HepG2 (cell line): Measurements from ENCODE around the gene SDC4. TPM values are rescaled to one million over a fixed set of nuclear protein-coding genes. Genes with fewer than 3 reads are reported as not detected.
A peak's percentile ranks its signal among the peaks of the same experiment; 100 is the strongest.

Source experiments
- BRD4 ChIP-seq: sonication (generic); formaldehyde crosslinking; IDR thresholded peaks from 2 replicates; pipeline ENCODE4 v1.4.0; 2020; ENCODE audit warnings: missing genetic modification reagents
- CREM ChIP-seq, 2 experiments: sonication (generic) in 1 of 2; formaldehyde crosslinking in 1 of 2; IDR thresholded peaks; 2 replicates each; pipeline versions ENCODE4 v1.4.0 to v1.6.1; 2016 to 2020; ENCODE audit warnings: antibody characterized with exemption in 1 of 2, mild to moderate bottlenecking in 1 of 2, missing genetic modification reagents in 1 of 2
- FOXP1 ChIP-seq, 2 experiments: fragments of 450-650 bp in 1 of 2; IDR thresholded peaks; 2 replicates each; pipeline ENCODE4 v1.6.1; 2017 to 2018; ENCODE audit warnings: antibody characterized with exemption in 1 of 2
- GLI4 ChIP-seq: sonication (generic); formaldehyde crosslinking; IDR thresholded peaks from 2 replicates; pipeline ENCODE4 v1.5.1; 2020; ENCODE audit warnings: missing genetic modification reagents, mild to moderate bottlenecking, moderate library complexity, borderline replicate concordance
- GMEB2 ChIP-seq: IDR thresholded peaks from 2 replicates; pipeline ENCODE4 v1.6.1; 2016; ENCODE audit warnings: missing biosample characterization, missing genetic modification reagents, low read depth
- HNRNPH1 ChIP-seq: fragments of 200-400 bp; formaldehyde crosslinking; optimal IDR thresholded peaks from 2 replicates; pipeline ENCODE3; 2017; ENCODE audit warnings: mild to moderate bottlenecking, low read depth, low read length
- KAT7 ChIP-seq: IDR thresholded peaks from 2 replicates; pipeline ENCODE4 v1.6.1; 2018; ENCODE audit warnings: borderline replicate concordance, missing compliant biosample characterization
- KDM6A ChIP-seq: IDR thresholded peaks from 2 replicates; pipeline ENCODE4 v1.6.1; 2016; ENCODE audit warnings: low read depth
- MEF2D ChIP-seq: sonication (generic); formaldehyde crosslinking; IDR thresholded peaks from 2 replicates; pipeline ENCODE4 v1.5.1; 2020; ENCODE audit warnings: mild to moderate bottlenecking, missing genetic modification reagents
- MLX ChIP-seq: IDR thresholded peaks from 2 replicates; pipeline ENCODE4 v1.6.1; 2016
- PITX1 ChIP-seq: sonication (generic); formaldehyde crosslinking; IDR thresholded peaks from 2 replicates; pipeline ENCODE4 v1.5.1; 2020; ENCODE audit warnings: mild to moderate bottlenecking, missing genetic modification reagents
- STAG1 ChIP-seq: sonication (generic); formaldehyde crosslinking; IDR thresholded peaks from 2 replicates; pipeline ENCODE4 v1.4.0; 2020; ENCODE audit warnings: missing genetic modification reagents
- TCF7 ChIP-seq: sonication (generic); IDR thresholded peaks from 2 replicates; pipeline ENCODE4 v1.6.1; 2016; ENCODE audit warnings: antibody characterized with exemption, low read depth
- TRIM24 ChIP-seq: sonication (generic); formaldehyde crosslinking; IDR thresholded peaks from 2 replicates; pipeline ENCODE4 v1.8.0; 2022; ENCODE audit warnings: mild to moderate bottlenecking, missing genetic modification reagents
- TSC22D2 ChIP-seq: sonication (generic); formaldehyde crosslinking; IDR thresholded peaks from 2 replicates; pipeline ENCODE4 v1.5.1; 2020; ENCODE audit warnings: missing genetic modification reagents, mild to moderate bottlenecking, borderline replicate concordance
- ZBTB39 ChIP-seq: sonication (generic); formaldehyde crosslinking; IDR thresholded peaks from 2 replicates; pipeline ENCODE4 v1.5.0; 2020; ENCODE audit warnings: missing genetic modification reagents
- ZFP37 ChIP-seq: sonication (generic); formaldehyde crosslinking; IDR thresholded peaks from 2 replicates; pipeline ENCODE4 v1.4.0; 2020; ENCODE audit warnings: missing genetic modification reagents, borderline replicate concordance
- ZFP82 ChIP-seq: sonication (generic); formaldehyde crosslinking; IDR thresholded peaks from 2 replicates; pipeline ENCODE4 v1.5.1; 2020; ENCODE audit warnings: mild to moderate bottlenecking, missing genetic modification reagents, borderline replicate concordance
- ZFP90 ChIP-seq: sonication (generic); formaldehyde crosslinking; IDR thresholded peaks from 2 replicates; pipeline ENCODE4 v1.8.0; 2022; ENCODE audit warnings: missing genetic modification reagents, mild to moderate bottlenecking, inconsistent platforms, borderline replicate concordance
- ZFX ChIP-seq: sonication (generic); formaldehyde crosslinking; IDR thresholded peaks from 2 replicates; pipeline ENCODE4 v1.4.0; 2020; ENCODE audit warnings: mild to moderate bottlenecking, low read depth, missing genetic modification reagents, moderate library complexity
- ZNF230 ChIP-seq: sonication (generic); formaldehyde crosslinking; IDR thresholded peaks from 2 replicates; pipeline ENCODE4 v1.4.0; 2020; ENCODE audit warnings: mild to moderate bottlenecking, missing genetic modification reagents
- ZNF652 ChIP-seq: IDR thresholded peaks from 2 replicates; pipeline ENCODE4 v1.6.1; 2016; ENCODE audit warnings: low read depth, borderline replicate concordance
- ZNF674 ChIP-seq: sonication (generic); formaldehyde crosslinking; IDR thresholded peaks from 2 replicates; pipeline ENCODE4 v1.5.0; 2020; ENCODE audit warnings: low read depth, mild to moderate bottlenecking, missing genetic modification reagents
- ZNF747 ChIP-seq: sonication (generic); formaldehyde crosslinking; IDR thresholded peaks from 2 replicates; pipeline ENCODE4 v1.8.1; 2023; ENCODE audit warnings: missing genetic modification reagents, mild to moderate bottlenecking, borderline replicate concordance
- ZNF768 ChIP-seq: sonication (generic); formaldehyde crosslinking; IDR thresholded peaks from 2 replicates; pipeline ENCODE4 v1.4.0; 2020; ENCODE audit warnings: missing genetic modification reagents
- ZNF773 ChIP-seq: sonication (generic); formaldehyde crosslinking; IDR thresholded peaks from 2 replicates; pipeline ENCODE4 v1.4.0; 2020; ENCODE audit warnings: missing genetic modification reagents, borderline replicate concordance
- ZNF782 ChIP-seq: sonication (generic); formaldehyde crosslinking; IDR thresholded peaks from 2 replicates; pipeline ENCODE4 v1.4.0; 2020; ENCODE audit warnings: missing genetic modification reagents, mild to moderate bottlenecking, borderline replicate concordance
- polyA plus RNA-seq, 8 experiments: library from polyadenylated mRNA; depleted of rRNA in 3 of 8; stranded (reverse) in 7 of 8; unstranded in 1 of 8; fragments of >200 nt; fragmentation: Illumina TruSeq in 4 of 8; extraction: Trizol in 4 of 8; gene quantifications; 2 replicates each; pipeline versions ENCODE4 v1.2.1 to v1.2.3, GENCODE V29; 2011 to 2016; ENCODE audit warnings: low read depth in 4 of 8, missing spikeins in 1 of 8, mixed read lengths in 1 of 8; ENCODE audit not compliant: insufficient read depth in 1 of 8
- total RNA-seq, 5 experiments: library from RNA; depleted of rRNA; stranded (reverse); fragments of >200 nt; fragmentation: Illumina TruSeq; extraction: Trizol; gene quantifications; 2 replicates each; pipeline ENCODE4 v1.2.3, GENCODE V29; 2016; ENCODE audit warnings: low read depth in 1 of 5

Gene SDC4
- total and polyA plus RNA-seq, 2 of the 13 experiments (the other 11 are each of a cell fraction or from before 2014, with no cell fraction given) = 49.0 to 65.1 TPM

- TF ChIP-seq ZNF674 (CRISPR knock-in tag) (no peak), TCF7 (no peak), ZNF782 (CRISPR knock-in tag) (0 out of 2 replicates have a peak, but pooled peaks have one; percentile 41), CREM (IDR thresholded peaks at IDR 0.05) (peak; percentile 5; the same call in 1 of the 2 replicates), CREM (CRISPR knock-in tag; IDR thresholded peaks at IDR 0.05) (no peak), TRIM24 (CRISPR knock-in tag) (0 out of 2 replicates have a peak, but pooled peaks have one; percentile 54), KDM6A (CRISPR knock-in tag) (no peak), ZFX (no peak), STAG1 (no peak), ZNF652 (CRISPR knock-in tag) (peak; percentile 73), ZFP82 (CRISPR knock-in tag) (0 out of 2 replicates have a peak, but pooled peaks have one; percentile 17), ZFP37 (CRISPR knock-in tag) (no peak), ZBTB39 (CRISPR knock-in tag) (no peak), GMEB2 (CRISPR knock-in tag) (no peak), KAT7 (0 out of 2 replicates have a peak, but pooled peaks have one; percentile 29), ZNF768 (CRISPR knock-in tag) (no peak), ZFP90 (CRISPR knock-in tag) (peak; percentile 69; the same call in 1 of the 2 replicates), ZNF230 (CRISPR knock-in tag) (no peak), ZNF773 (peak; percentile 69; the same call in 1 of the 2 replicates), GLI4 (CRISPR knock-in tag) (0 out of 2 replicates have a peak, but pooled peaks have one; percentile 13), BRD4 (CRISPR knock-in tag) (peak; percentile 32; the same call in 1 of the 2 replicates), ZNF747 (no peak), MEF2D (CRISPR knock-in tag) (0 out of 2 replicates have a peak, but pooled peaks have one; percentile 9), FOXP1 (IDR thresholded peaks at IDR 0.05) (no peak), FOXP1 (CRISPR knock-in tag; IDR thresholded peaks at IDR 0.05) (no peak), TSC22D2 (CRISPR knock-in tag) (no peak), HNRNPH1 (no peak), MLX (CRISPR knock-in tag) (no peak), PITX1 (CRISPR knock-in tag) (no peak)
These were observed 5.2 kb downstream of the SDC4 start (continued) for GRCh38 chr20:45342855-45343531.
